Ishikawa (cell line): ENCODE data around the gene TANK.

Experiments
- CEBPB ChIP-seq: IDR thresholded peaks from 2 replicates; pipeline ENCODE4 v1.6.1; 2012
- MAX ChIP-seq: IDR thresholded peaks from 2 replicates; pipeline ENCODE4 v1.6.1; 2012
- REST ChIP-seq: IDR thresholded peaks from 2 replicates; pipeline ENCODE4 v1.6.1; 2012; ENCODE audit warnings: low read depth, mild to moderate bottlenecking

- TF ChIP-seq REST (no peak), CEBPB (no peak), MAX (no peak)
These were observed 36.0 kb upstream of the TANK start for GRCh38 chr2:161124201-161124600.
